Activated T-helper 17 cell treated with anti-CD3 and anti-CD28 coated beads, Interleukin-2, amount 50 U/mL, for 72 hours (primary cell): ENCODE results near the gene EXOSC9. TPM values are rescaled to one million over a fixed set of nuclear protein-coding genes. Genes with fewer than 3 reads are reported as not detected.

Experiments
- ATAC-seq: fragments of 150-1000 bp; cut with Tn5 transposase; replicated peaks from 2 replicates; pipeline ENCODE4 v1.10.0; 2021; ENCODE audit warnings: mild to moderate bottlenecking, moderate library complexity
- H3K27ac Mint-ChIP-seq: one replicate; pipeline ENCODE4 v1.8.0; 2022; ENCODE audit warnings: mixed read lengths
- H3K27me3 Mint-ChIP-seq: one replicate; pipeline ENCODE4 v1.8.0; 2022; ENCODE audit warnings: mixed read lengths
- H3K36me3 Mint-ChIP-seq: one replicate; pipeline ENCODE4 v1.8.0; 2022; ENCODE audit warnings: low read depth, mild to moderate bottlenecking, mixed read lengths
- H3K4me1 Mint-ChIP-seq: one replicate; pipeline ENCODE4 v1.8.0; 2022; ENCODE audit warnings: mixed read lengths
- H3K4me3 Mint-ChIP-seq: one replicate; pipeline ENCODE4 v1.8.0; 2022; ENCODE audit warnings: mild to moderate bottlenecking, mixed read lengths
- H3K9me3 Mint-ChIP-seq: one replicate; pipeline ENCODE4 v1.8.0; 2022; ENCODE audit warnings: mixed read lengths
- total RNA-seq, 2 donors: library from RNA; stranded (reverse); gene quantifications; one replicate each; pipeline ENCODE4 v1.2.3, GENCODE V29; 2022

Gene EXOSC9
- total RNA-seq, 2 donors from 2014 or later = 52.1 to 65.9 TPM

DNA sequence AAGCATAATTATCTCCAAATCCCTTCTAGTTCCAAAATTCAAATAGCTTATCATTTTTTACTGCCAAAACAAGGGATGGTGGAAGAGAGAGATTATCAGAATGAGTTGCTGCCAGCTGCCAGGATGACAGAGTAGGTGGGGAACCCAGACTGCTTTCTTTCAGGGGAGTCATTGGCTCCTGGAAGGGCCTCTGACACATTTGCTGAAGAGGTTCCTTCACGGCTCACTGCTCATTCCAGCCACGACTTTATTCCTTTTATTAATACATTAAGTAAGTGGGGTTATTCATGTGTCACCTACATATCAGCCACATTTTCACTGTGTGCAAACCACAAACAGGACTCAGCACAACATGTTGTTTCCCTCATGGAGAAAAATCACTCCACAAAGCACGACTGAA is 23.5 kb upstream of the EXOSC9 start:
- Mint-ChIP-seq H3K36me3 (no peaks in the 10 kb centered on the region), H3K4me3 (no peak overlapping the region), H3K4me1 (no peaks in the 10 kb centered on the region), H3K27me3 (peaks cover 17% of the 10 kb centered on the region), H3K27ac (no peak overlapping the region), H3K9me3 (no peaks in the 10 kb centered on the region)
- ATAC-seq = no peak

- no peaks in the 10 kb centered on the region for H3K9me3 Mint-ChIP-seq
- no peak overlapping the region for H3K4me3 Mint-ChIP-seq
- H3K4me1 Mint-ChIP-seq = no peaks in the 10 kb centered on the region
- H3K36me3 Mint-ChIP-seq = no peaks in the 10 kb centered on the region
- no peak overlapping the region for H3K27ac Mint-ChIP-seq
- ATAC-seq = no peak
- H3K27me3 Mint-ChIP-seq = peaks cover 26% of the 10 kb centered on the region
Observed at GRCh38 chr4:121778991-121779628, 22.0 kb upstream of the EXOSC9 start.

DNA sequence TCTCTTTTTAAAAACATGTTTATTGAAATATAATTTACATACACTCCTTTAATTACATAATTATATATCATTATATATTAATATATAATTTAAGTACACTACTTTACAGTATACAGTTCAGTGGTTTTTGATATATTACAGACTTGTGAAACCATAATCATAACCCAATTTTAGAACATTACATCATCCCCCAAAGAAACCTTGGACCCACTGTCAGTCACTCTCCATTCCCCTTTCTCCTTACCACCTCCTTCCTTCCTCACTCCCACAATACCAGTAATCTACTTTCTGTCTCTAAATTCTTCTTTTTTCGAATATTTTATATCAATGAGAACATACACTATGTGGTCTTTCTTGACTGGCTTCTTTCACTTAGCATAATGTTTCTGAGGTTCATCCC is 17.9 kb upstream of the EXOSC9 start:
- no peak overlapping the region for H3K4me3 Mint-ChIP-seq
- H3K4me1 Mint-ChIP-seq = no peaks in the 10 kb centered on the region
- ATAC-seq = no peak
- H3K36me3 Mint-ChIP-seq = no peaks in the 10 kb centered on the region
- peaks cover 4% of the 10 kb centered on the region for H3K9me3 Mint-ChIP-seq
- peaks cover 44% of the 10 kb centered on the region for H3K27me3 Mint-ChIP-seq
- no peak overlapping the region for H3K27ac Mint-ChIP-seq

- Mint-ChIP-seq H3K36me3 (no peaks in the 10 kb centered on the region), H3K4me1 (no peaks in the 10 kb centered on the region), H3K9me3 (peaks cover 4% of the 10 kb centered on the region), H3K4me3 (no peak overlapping the region), H3K27me3 (peaks cover 50% of the 10 kb centered on the region), H3K27ac (no peak overlapping the region)
- ATAC-seq = no peak
Observed at GRCh38 chr4:121784401-121784800, 16.7 kb upstream of the EXOSC9 start.

DNA sequence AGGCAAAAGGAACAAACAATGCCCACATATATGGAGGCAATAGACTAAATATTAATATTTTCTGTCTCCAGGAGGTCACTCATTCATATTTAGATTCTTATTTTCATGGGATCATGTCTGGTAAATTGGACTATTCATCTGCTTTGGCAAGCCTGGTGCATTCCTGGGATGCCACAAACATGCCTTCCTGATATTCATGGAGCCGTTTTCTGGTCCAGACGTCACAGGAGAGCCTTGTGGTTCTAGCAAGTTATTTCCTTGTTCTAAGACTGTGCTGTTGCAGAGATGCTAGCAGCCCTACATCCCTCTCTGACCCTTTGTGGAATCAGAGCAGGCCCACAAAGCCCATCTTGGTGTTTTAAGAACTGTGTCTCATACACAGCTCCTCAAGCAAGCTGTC is 16.1 kb upstream of the EXOSC9 start:
- Mint-ChIP-seq H3K9me3 (peaks cover 4% of the 10 kb centered on the region), H3K4me3 (no peak overlapping the region), H3K27ac (no peak overlapping the region), H3K4me1 (no peaks in the 10 kb centered on the region), H3K36me3 (no peaks in the 10 kb centered on the region), H3K27me3 (peaks cover 50% of the 10 kb centered on the region)
- ATAC-seq = no peak

- H3K4me3 Mint-ChIP-seq = no peak overlapping the region
- H3K36me3 Mint-ChIP-seq = no peaks in the 10 kb centered on the region
- peaks cover 4% of the 10 kb centered on the region for H3K9me3 Mint-ChIP-seq
- ATAC-seq = no peak
- no peak overlapping the region for H3K27ac Mint-ChIP-seq
- peaks cover 52% of the 10 kb centered on the region for H3K27me3 Mint-ChIP-seq
- H3K4me1 Mint-ChIP-seq = no peaks in the 10 kb centered on the region
Observed at GRCh38 chr4:121785479-121785878, 15.6 kb upstream of the EXOSC9 start.

- H3K4me1 Mint-ChIP-seq = no peaks in the 10 kb centered on the region
- ATAC-seq = no peak
- no peak overlapping the region for H3K4me3 Mint-ChIP-seq
- no peaks in the 10 kb centered on the region for H3K36me3 Mint-ChIP-seq
- peaks cover 4% of the 10 kb centered on the region for H3K9me3 Mint-ChIP-seq
- peaks cover 50% of the 10 kb centered on the region for H3K27me3 Mint-ChIP-seq
- no peak overlapping the region for H3K27ac Mint-ChIP-seq
Observed at GRCh38 chr4:121786221-121786620, 14.9 kb upstream of the EXOSC9 start.

DNA sequence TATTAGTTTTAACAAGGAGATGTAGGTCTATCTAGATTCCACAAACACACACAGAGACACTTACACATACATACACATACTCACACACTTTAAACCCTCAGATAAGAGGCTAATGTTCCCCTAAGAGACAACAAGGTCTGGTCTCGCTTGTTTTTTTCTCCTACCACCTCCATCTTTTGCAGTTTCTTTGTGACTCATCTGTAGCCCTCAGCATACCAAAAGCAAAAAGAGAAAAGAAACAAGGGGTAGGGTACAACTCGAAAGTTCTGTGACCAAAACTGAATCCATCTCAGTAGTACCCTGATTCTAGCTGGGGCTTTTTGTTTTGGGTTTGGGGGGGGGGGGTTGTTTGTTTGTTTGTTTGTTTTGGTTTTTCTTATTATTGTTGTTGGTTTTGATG is 12.2 kb upstream of the EXOSC9 start:
- Mint-ChIP-seq H3K36me3 (no peaks in the 10 kb centered on the region), H3K4me3 (no peak overlapping the region)
- ATAC-seq = peak; percentile 69

GRCh38 chr4:121789455-121789854 is 11.7 kb upstream of the EXOSC9 start:
- ATAC-seq = no peak

More for the DNA sequence above, 12.2 kb upstream of the EXOSC9 start:
- no peak overlapping the region for H3K27ac Mint-ChIP-seq
- H3K9me3 Mint-ChIP-seq = peaks cover 4% of the 10 kb centered on the region
- H3K4me1 Mint-ChIP-seq = no peaks in the 10 kb centered on the region
- H3K27me3 Mint-ChIP-seq = peaks cover 42% of the 10 kb centered on the region

DNA sequence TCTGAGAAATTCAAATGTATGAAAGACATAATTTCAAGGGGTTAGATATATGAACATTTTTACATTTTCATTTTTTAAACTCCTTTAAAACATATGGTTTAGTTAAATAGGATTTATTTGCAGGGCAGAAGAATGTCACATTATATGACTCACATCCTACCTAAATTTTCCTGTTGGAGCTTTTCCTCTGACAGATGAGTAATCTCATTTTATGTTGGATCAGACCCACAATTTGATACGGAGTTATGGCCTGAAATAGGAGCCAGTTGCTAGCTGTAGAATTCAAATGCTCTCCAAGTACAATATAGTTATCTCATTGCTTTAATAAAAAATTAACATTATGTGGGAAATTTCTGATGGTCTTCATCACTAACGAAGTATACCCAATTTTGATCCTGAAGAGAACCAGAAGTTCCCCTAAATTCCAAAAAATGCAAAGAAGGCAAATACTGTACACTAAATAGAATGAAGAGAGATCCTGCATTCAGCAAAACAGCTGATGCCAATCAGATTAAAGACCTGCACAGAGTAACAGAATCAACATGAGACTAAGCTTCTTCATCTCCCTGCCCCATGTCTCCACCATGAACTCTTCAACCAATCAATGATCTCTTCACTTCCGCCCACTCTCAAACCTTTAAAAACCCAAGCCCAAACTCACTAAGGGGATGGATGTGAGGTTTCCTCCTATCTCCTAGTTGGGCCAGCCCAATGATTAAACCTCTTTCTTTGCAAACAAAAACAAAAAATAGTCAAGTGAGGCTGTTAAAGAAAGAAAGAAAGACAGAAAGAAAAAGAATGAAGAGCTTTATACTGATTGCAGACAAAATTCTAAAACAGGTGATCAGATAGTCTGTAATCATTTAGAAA is 10.9 kb upstream of the EXOSC9 start:
- no peaks in the 10 kb centered on the region for H3K9me3 Mint-ChIP-seq
- peaks cover 36% of the 10 kb centered on the region for H3K27me3 Mint-ChIP-seq
- H3K4me1 Mint-ChIP-seq = no peaks in the 10 kb centered on the region
- H3K4me3 Mint-ChIP-seq = no peak overlapping the region
- no peak overlapping the region for H3K27ac Mint-ChIP-seq
- no peak for ATAC-seq
- H3K36me3 Mint-ChIP-seq = no peaks in the 10 kb centered on the region

More at GRCh38 chr4:121789455-121789854, 11.7 kb upstream of the EXOSC9 start:
- peaks cover 40% of the 10 kb centered on the region for H3K27me3 Mint-ChIP-seq
- no peak overlapping the region for H3K4me3 Mint-ChIP-seq
- no peaks in the 10 kb centered on the region for H3K36me3 Mint-ChIP-seq
- H3K4me1 Mint-ChIP-seq = no peaks in the 10 kb centered on the region
- H3K27ac Mint-ChIP-seq = no peak overlapping the region
- peaks cover 2% of the 10 kb centered on the region for H3K9me3 Mint-ChIP-seq

- Mint-ChIP-seq H3K4me1 (no peaks in the 10 kb centered on the region), H3K9me3 (no peaks in the 10 kb centered on the region), H3K36me3 (no peaks in the 10 kb centered on the region), H3K27ac (no peak overlapping the region), H3K27me3 (peaks cover 36% of the 10 kb centered on the region), H3K4me3 (no peak overlapping the region)
- no peak for ATAC-seq
Observed at GRCh38 chr4:121790976-121791375, 10.1 kb upstream of the EXOSC9 start.

DNA sequence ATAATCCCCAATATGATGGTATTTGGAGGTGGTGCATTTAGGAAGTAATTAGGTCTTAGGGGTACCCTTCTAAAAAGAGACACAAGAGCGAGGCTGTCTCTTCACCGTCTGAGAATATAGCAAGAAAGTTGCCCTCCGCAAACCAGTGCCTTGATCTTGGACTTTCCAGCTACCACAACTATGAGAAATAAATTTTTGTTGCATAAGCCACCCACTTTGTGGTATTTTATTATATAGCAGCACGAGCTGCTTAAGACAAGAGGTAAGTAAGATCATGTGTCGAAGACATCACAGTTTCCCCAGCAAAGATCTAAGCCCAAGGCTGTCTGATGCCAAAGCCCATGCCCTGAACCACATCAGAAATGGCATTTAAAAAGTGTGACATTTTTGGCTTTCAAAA is 9.6 kb upstream of the EXOSC9 start:
- Mint-ChIP-seq H3K27me3 (peaks cover 31% of the 10 kb centered on the region), H3K4me3 (no peak overlapping the region), H3K36me3 (no peaks in the 10 kb centered on the region), H3K27ac (no peak overlapping the region), H3K4me1 (no peaks in the 10 kb centered on the region), H3K9me3 (no peaks in the 10 kb centered on the region)
- no peak for ATAC-seq

GRCh38 chr4:121792966-121793365 is 8.2 kb upstream of the EXOSC9 start:
- ATAC-seq = no peak
- Mint-ChIP-seq H3K36me3 (no peaks in the 10 kb centered on the region), H3K9me3 (no peaks in the 10 kb centered on the region), H3K4me1 (no peaks in the 10 kb centered on the region), H3K27ac (no peak overlapping the region), H3K27me3 (peaks cover 20% of the 10 kb centered on the region), H3K4me3 (no peak overlapping the region)

GRCh38 chr4:121794505-121795188 is 6.5 kb upstream of the EXOSC9 start:
- H3K27me3 Mint-ChIP-seq = peaks cover 11% of the 10 kb centered on the region
- H3K4me3 Mint-ChIP-seq = no peak overlapping the region
- peaks cover 7% of the 10 kb centered on the region for H3K4me1 Mint-ChIP-seq
- ATAC-seq = no peak
- H3K9me3 Mint-ChIP-seq = no peaks in the 10 kb centered on the region
- no peaks in the 10 kb centered on the region for H3K36me3 Mint-ChIP-seq
- H3K27ac Mint-ChIP-seq = no peak overlapping the region

DNA sequence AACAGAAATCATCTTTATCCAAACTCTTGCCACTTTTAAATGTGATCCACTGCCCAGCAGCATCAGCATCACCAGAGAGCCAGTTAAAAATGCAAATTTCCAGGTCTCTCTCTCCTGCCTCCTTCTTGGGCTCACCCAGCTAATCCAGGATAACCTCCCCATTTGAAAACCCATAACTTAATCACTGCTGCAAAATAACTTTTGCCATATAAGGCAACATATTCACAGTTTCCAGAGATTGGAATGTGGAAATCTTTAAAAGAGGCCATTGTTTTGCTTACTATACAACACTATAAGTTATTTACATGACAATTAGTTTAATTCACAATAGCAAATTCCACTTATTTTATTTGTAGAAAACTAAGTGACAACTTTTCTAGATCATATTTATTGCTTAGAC is 4.8 kb upstream of the EXOSC9 start:
- H3K36me3 Mint-ChIP-seq = peaks cover 4% of the 10 kb centered on the region
- ATAC-seq = no peak
- H3K27me3 Mint-ChIP-seq = peaks cover 3% of the 10 kb centered on the region
- peaks cover 18% of the 10 kb centered on the region for H3K4me1 Mint-ChIP-seq
- H3K4me3 Mint-ChIP-seq = no peak overlapping the region
- H3K27ac Mint-ChIP-seq = no peak overlapping the region
- no peaks in the 10 kb centered on the region for H3K9me3 Mint-ChIP-seq
